Uterus (tissue), 2 donors: ENCODE data around the gene RTN1.

Source experiments
- CTCF ChIP-seq, 4 experiments: fragments of 200-600 bp in 2 of 4; fragments of 450-650 bp in 2 of 4; sonication (generic) in 2 of 4; IDR thresholded peaks; one replicate each; pipeline ENCODE4 v1.5.1; 2016 to 2019; ENCODE audit warnings: antibody characterized with exemption in 4 of 4, mild to moderate bottlenecking in 2 of 4, moderate library complexity in 1 of 4
- POLR2A ChIP-seq, 2 donors: fragments of 450-650 bp; IDR thresholded peaks; one replicate each; pipeline ENCODE4 v1.6.1; 2016; ENCODE audit warnings: antibody characterized with exemption in 2 of 2, mild to moderate bottlenecking in 1 of 2, moderate library complexity in 1 of 2

- no peak for TF ChIP-seq POLR2A (IDR thresholded peaks at IDR 0.05)
- no peak for TF ChIP-seq CTCF (IDR thresholded peaks at IDR 0.05)
Measured at GRCh38 chr14:59776468-59776867, 94.1 kb downstream of the RTN1 start.
